Neural progenitor cell (in vitro differentiated cells): ENCODE data around the gene SLC25A20.

ENCODE experiments used
- CTCF ChIP-seq: fragments of 200-600 bp; sonication (generic); IDR thresholded peaks from 2 replicates; pipeline ENCODE4 v1.5.1; 2017; ENCODE audit warnings: antibody characterized with exemption, mild to moderate bottlenecking
- EZH2phosphoT487 ChIP-seq: fragments of 200-600 bp; sonication (generic); IDR thresholded peaks from 2 replicates; pipeline ENCODE4 v1.6.1; 2017; ENCODE audit warnings: antibody characterized with exemption

DNA sequence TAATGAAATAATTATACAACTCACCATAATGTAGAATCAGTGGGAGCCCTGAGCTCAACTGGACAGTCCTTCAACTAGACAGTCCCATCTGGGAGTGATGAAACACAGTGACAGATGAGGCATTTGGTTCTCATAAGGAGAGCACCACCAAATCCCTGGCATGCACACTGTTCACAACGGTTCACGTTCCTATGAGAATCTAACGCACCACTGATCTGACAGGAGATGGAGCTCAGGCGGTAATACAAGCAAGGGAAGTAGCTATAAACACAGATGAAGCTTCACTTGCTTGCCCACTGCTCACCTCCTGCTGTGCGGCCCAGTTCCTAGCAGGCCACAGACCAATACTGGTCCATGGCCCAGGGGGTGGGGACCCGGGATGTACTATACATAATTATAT lies 68.0 kb downstream of the SLC25A20 start:
- TF ChIP-seq CTCF (no peak), EZH2phosphoT487 (no peak)
